HepG2 (cell line): ENCODE data around the gene TEKTIP1. TPM values are rescaled to one million over a fixed set of nuclear protein-coding genes. Genes with fewer than 3 reads are reported as not detected.

Experiments
- ARNT2 ChIP-seq: sonication (generic); formaldehyde crosslinking; IDR thresholded peaks from 2 replicates; pipeline ENCODE4 v1.8.0; 2022; ENCODE audit warnings: mild to moderate bottlenecking, low read depth, missing genetic modification reagents, moderate library complexity
- ATF6 ChIP-seq: sonication (generic); formaldehyde crosslinking; conservative IDR thresholded peaks from 2 replicates; pipeline ENCODE4 v1.4.0; 2020; ENCODE audit warnings: missing genetic modification reagents
- EED ChIP-seq: sonication (generic); formaldehyde crosslinking; IDR thresholded peaks from 2 replicates; pipeline ENCODE4 v1.5.0; 2020; ENCODE audit warnings: mild to moderate bottlenecking, missing genetic modification reagents
- ELF4 ChIP-seq: sonication (generic); formaldehyde crosslinking; IDR thresholded peaks from 2 replicates; pipeline ENCODE4 v1.5.0; 2020; ENCODE audit warnings: missing genetic modification reagents, mild to moderate bottlenecking, moderate library complexity, borderline replicate concordance
- JDP2 ChIP-seq: sonication (generic); formaldehyde crosslinking; IDR thresholded peaks from 2 replicates; pipeline ENCODE4 v1.8.1; 2022; ENCODE audit warnings: missing genetic modification reagents, borderline replicate concordance
- KMT2A ChIP-seq: sonication (generic); formaldehyde crosslinking; IDR thresholded peaks from 2 replicates; pipeline ENCODE4 v1.4.0; 2020; ENCODE audit warnings: missing genetic modification reagents
- MAF1 ChIP-seq: sonication (generic); formaldehyde crosslinking; IDR thresholded peaks from 2 replicates; pipeline ENCODE4 v1.5.0; 2020; ENCODE audit warnings: missing genetic modification reagents, borderline replicate concordance
- MED13 ChIP-seq: sonication (generic); formaldehyde crosslinking; IDR thresholded peaks from 2 replicates; pipeline ENCODE4 v1.5.0; 2020; ENCODE audit warnings: missing genetic modification reagents
- MEIS1 ChIP-seq: sonication (generic); formaldehyde crosslinking; IDR thresholded peaks from 2 replicates; pipeline ENCODE4 v1.9.0; 2021; ENCODE audit warnings: mild to moderate bottlenecking, missing genetic modification reagents, moderate library complexity, borderline replicate concordance
- MEIS2 ChIP-seq: sonication (generic); formaldehyde crosslinking; IDR thresholded peaks from 2 replicates; pipeline ENCODE4 v1.9.0; 2021; ENCODE audit warnings: mild to moderate bottlenecking, missing genetic modification reagents
- NCOA2 ChIP-seq: sonication (generic); formaldehyde crosslinking; IDR thresholded peaks from 2 replicates; pipeline ENCODE4 v1.8.0; 2022; ENCODE audit warnings: inconsistent platforms
- RNF219 ChIP-seq: sonication (generic); formaldehyde crosslinking; IDR thresholded peaks from 2 replicates; pipeline ENCODE4 v1.5.0; 2020; ENCODE audit warnings: mild to moderate bottlenecking, missing genetic modification reagents
- SMAD9 ChIP-seq: sonication (generic); formaldehyde crosslinking; IDR thresholded peaks from 2 replicates; pipeline ENCODE4 v1.5.1; 2020; ENCODE audit warnings: mild to moderate bottlenecking, missing genetic modification reagents
- ZBED4 ChIP-seq: sonication (generic); formaldehyde crosslinking; IDR thresholded peaks from 2 replicates; pipeline ENCODE4 v1.4.0; 2020; ENCODE audit warnings: missing genetic modification reagents, borderline replicate concordance
- ZEB1 ChIP-seq: IDR thresholded peaks from 2 replicates; pipeline ENCODE4 v1.6.1; 2012; ENCODE audit warnings: mild to moderate bottlenecking, low read depth, inconsistent platforms; ENCODE audit not compliant: insufficient replicate concordance
- ZNF235 ChIP-seq: sonication (generic); formaldehyde crosslinking; IDR thresholded peaks from 2 replicates; pipeline ENCODE4 v1.8.1; 2023; ENCODE audit warnings: mild to moderate bottlenecking, missing genetic modification reagents, borderline replicate concordance
- ZNF296 ChIP-seq: sonication (generic); formaldehyde crosslinking; conservative IDR thresholded peaks from 2 replicates; pipeline ENCODE4 v1.5.0; 2020; ENCODE audit warnings: mild to moderate bottlenecking, missing genetic modification reagents
- ZNF317 ChIP-seq: sonication (generic); formaldehyde crosslinking; IDR thresholded peaks from 2 replicates; pipeline ENCODE4 v1.5.0; 2020; ENCODE audit warnings: mild to moderate bottlenecking, missing genetic modification reagents
- ZNF331 ChIP-seq: sonication (generic); formaldehyde crosslinking; IDR thresholded peaks from 2 replicates; pipeline ENCODE4 v1.4.0; 2020; ENCODE audit warnings: missing genetic modification reagents
- ZNF543 ChIP-seq: sonication (generic); formaldehyde crosslinking; IDR thresholded peaks from 2 replicates; pipeline ENCODE4 v1.4.0; 2020; ENCODE audit warnings: mild to moderate bottlenecking, missing genetic modification reagents
- ZNF552 ChIP-seq: sonication (generic); formaldehyde crosslinking; IDR thresholded peaks from 2 replicates; pipeline ENCODE4 v1.9.0; 2022; ENCODE audit warnings: missing genetic modification reagents, mild to moderate bottlenecking, borderline replicate concordance
- ZNF577 ChIP-seq: sonication (generic); formaldehyde crosslinking; IDR thresholded peaks from 2 replicates; pipeline ENCODE4 v1.4.0; 2020; ENCODE audit warnings: mild to moderate bottlenecking, low read depth, missing genetic modification reagents, borderline replicate concordance
- ZNF780A ChIP-seq: sonication (generic); formaldehyde crosslinking; IDR thresholded peaks from 2 replicates; pipeline ENCODE4 v1.8.0; 2022; ENCODE audit warnings: mild to moderate bottlenecking, missing genetic modification reagents, moderate library complexity
- polyA plus RNA-seq, 8 experiments: library from polyadenylated mRNA; depleted of rRNA in 3 of 8; stranded (reverse) in 7 of 8; unstranded in 1 of 8; fragments of >200 nt; fragmentation: Illumina TruSeq in 4 of 8; extraction: Trizol in 4 of 8; gene quantifications; 2 replicates each; pipeline versions ENCODE4 v1.2.1 to v1.2.3, GENCODE V29; 2011 to 2016; ENCODE audit warnings: low read depth in 4 of 8, missing spikeins in 1 of 8, mixed read lengths in 1 of 8; ENCODE audit not compliant: insufficient read depth in 1 of 8
- total RNA-seq, 5 experiments: library from RNA; depleted of rRNA; stranded (reverse); fragments of >200 nt; fragmentation: Illumina TruSeq; extraction: Trizol; gene quantifications; 2 replicates each; pipeline ENCODE4 v1.2.3, GENCODE V29; 2016; ENCODE audit warnings: low read depth in 1 of 5

Gene TEKTIP1
- total and polyA plus RNA-seq, 2 of the 13 experiments (the other 11 are each of a cell fraction or from before 2014, with no cell fraction given): not detected

GRCh38 chr19:3556978-3557460 lies 18.0 kb downstream of the TEKTIP1 start (continued):
- TF ChIP-seq ZBED4 (CRISPR knock-in tag): no peak
- no peak for TF ChIP-seq ZNF543 (CRISPR knock-in tag)
- TF ChIP-seq ARNT2: no peak
- TF ChIP-seq MED13: no peak
- TF ChIP-seq MEIS2 (CRISPR knock-in tag): no peak
- TF ChIP-seq ZNF235: no peak
- no peak for TF ChIP-seq ZNF780A
- 0 out of 2 replicates have a peak, but pooled peaks have one; percentile 18 for TF ChIP-seq MEIS1 (CRISPR knock-in tag)
- TF ChIP-seq MAF1: no peak
- TF ChIP-seq RNF219 (CRISPR knock-in tag): no peak
- TF ChIP-seq EED: 0 out of 2 replicates have a peak, but pooled peaks have one; percentile 51
- TF ChIP-seq ZNF331: no peak
- TF ChIP-seq KMT2A: 0 out of 2 replicates have a peak, but pooled peaks have one; percentile 4
- TF ChIP-seq JDP2 (CRISPR knock-in tag): no peak
- no peak for TF ChIP-seq ZNF552 (CRISPR knock-in tag)
- no peak for TF ChIP-seq ZNF577
- TF ChIP-seq ELF4 (CRISPR knock-in tag): no peak
- TF ChIP-seq ZNF317: no peak
- no peak for TF ChIP-seq ATF6
- TF ChIP-seq ZNF296 (CRISPR knock-in tag): no peak
- TF ChIP-seq SMAD9 (CRISPR knock-in tag): no peak
- TF ChIP-seq NCOA2 (CRISPR knock-in tag): no peak
- TF ChIP-seq ZEB1: no peak
